ENCODE measurements around the gene REG3G. TPM values are rescaled to one million over a fixed set of nuclear protein-coding genes. Genes with fewer than 3 reads are reported as not detected.

REG3G gene
- total and polyA plus RNA-seq, 2 of the 4 experiments (the other 2 are of a cell fraction), result not detected

GRCh38 chr2:79065201-79065600, 39.7 kb downstream of the REG3G start:
- Histone ChIP-seq H2AK9ac (replicated peaks; ENCODE audit: low read depth, low read length, poor library complexity) (no peak overlapping the region), H3K9ac (ENCODE audit: low read depth, low read length) (no peak overlapping the region), H2BK15ac (ENCODE audit: low read depth, low read length) (no peak overlapping the region), H3K4me2 (ENCODE audit: low read depth, low read length) (no peak overlapping the region), H2BK120ac (ENCODE audit: low read depth, low read length) (no peak overlapping the region), H3K18ac (ENCODE audit: low read depth, low read length) (no peak overlapping the region), H4K91ac (ENCODE audit: insufficient read depth, low read depth, low read length) (no peak overlapping the region), H2AFZ (replicated peaks; ENCODE audit: low read length, poor library complexity) (no peak overlapping the region), H3K14ac (replicated peaks; ENCODE audit: low read depth, low read length) (no peak overlapping the region), H4K8ac (ENCODE audit: low read depth in 2 of 2, low read length in 2 of 2) (no peak overlapping the region), H3K56ac (ENCODE audit: extremely low read depth, insufficient read depth, low read length) (no peak overlapping the region), H3K9me3 (ENCODE audit: control insufficient read depth, insufficient read depth, low read length) (peaks cover 13% of the 10 kb centered on the region), H3K36me3 (ENCODE audit: control insufficient read depth, insufficient read depth, low read length) (no peaks in the 10 kb centered on the region), H3K4ac (ENCODE audit: low read depth, low read length) (no peak overlapping the region), H3K4me3 (ENCODE audit: insufficient read depth, low read depth, low read length) (no peak overlapping the region), H2BK20ac (ENCODE audit: low read depth, low read length) (no peak overlapping the region), H4K5ac (ENCODE audit: low read depth, low read length) (no peak overlapping the region), H3K27me3 (ENCODE audit: control insufficient read depth, insufficient read depth, low read length) (no peaks in the 10 kb centered on the region), H3K4me1 (ENCODE audit: control insufficient read depth, insufficient read depth, low read length) (no peaks in the 10 kb centered on the region), H3K27ac (ENCODE audit: insufficient read depth, low read length) (no peak overlapping the region), H2BK5ac (ENCODE audit: low read depth, low read length, poor library complexity, severe bottlenecking) (no peak overlapping the region), H3K23ac (ENCODE audit: low read depth, low read length) (no peak overlapping the region), H3K9me1 (ENCODE audit: insufficient read depth, low read length) (no peaks in the 10 kb centered on the region), H4K20me1 (ENCODE audit: insufficient read depth, low read length) (no peaks in the 10 kb centered on the region), H2AK5ac (ENCODE audit: low read depth, low read length) (no peak overlapping the region), H3K79me1 (ENCODE audit: low read depth in 1 of 2, low read length in 2 of 2) (no peaks in the 10 kb centered on the region)
- no peak for DNase-seq
- TF ChIP-seq CTCF (conservative IDR thresholded peaks at IDR 0.05; ENCODE audit: low read depth, low read length) (no peak), SMC3 (IDR thresholded peaks at IDR 0.05; ENCODE audit: low read depth, low read length) (no peak), BHLHE40 (IDR thresholded peaks at IDR 0.05; ENCODE audit: low read depth, low read length) (no peak), MXI1 (IDR thresholded peaks at IDR 0.05; ENCODE audit: borderline replicate concordance, low read depth, low read length) (no peak), NFE2L2 (IDR thresholded peaks at IDR 0.05; ENCODE audit: low read depth, low read length) (no peak), RCOR1 (IDR thresholded peaks at IDR 0.05; ENCODE audit: insufficient replicate concordance, low read length) (no peak), POLR2A (IDR thresholded peaks at IDR 0.05; ENCODE audit: low read depth, low read length) (no peak), CEBPB (IDR thresholded peaks at IDR 0.05; ENCODE audit: low read depth, low read length) (no peak), FOS (IDR thresholded peaks at IDR 0.05; ENCODE audit: low read depth, low read length) (no peak), CHD1 (IDR thresholded peaks at IDR 0.05; ENCODE audit: low read depth, low read length) (no peak), ELK1 (IDR thresholded peaks at IDR 0.05; ENCODE audit: borderline replicate concordance, low read depth, low read length) (no peak), RAD21 (IDR thresholded peaks at IDR 0.05; ENCODE audit: low read length) (no peak), RFX5 (IDR thresholded peaks at IDR 0.05; ENCODE audit: low read depth, low read length) (no peak), USF2 (IDR thresholded peaks at IDR 0.05; ENCODE audit: low read depth, low read length) (no peak), MAZ (IDR thresholded peaks at IDR 0.05; ENCODE audit: borderline replicate concordance, low read depth, low read length) (no peak)
- BruUV-seq (replicated peaks), result no TSS peak
- ChIA-PET POLR2A (ENCODE audit: unreplicated experiment) (no interaction called here), CTCF (no interaction called here)
- intact Hi-C loops (cut with micrococcal nuclease) (no loop called here), dilution Hi-C loops (cut with HindIII; ENCODE audit: low sequenced_read_pairs, unreplicated experiment) (no loop called here), in situ Hi-C loops (cut with MboI; ENCODE audit: low sequenced_read_pairs) (no loop called here)
- no peak for ATAC-seq (ENCODE audit: low read depth)
- no CpG with 5 or more reads among the region's 2 CpGs for WGBS, 2 experiments (ENCODE audit: extremely low coverage in 2 of 2, insufficient read length in 1 of 2)

Data from IMR-90 (cell line).